NCI-H345 treated with DMSO at 0.1 percent for 48 hours (cell line): Measurements from ENCODE around the gene MCF2L.
"Not testable (repeated sequence)": the region's sequence is repeated elsewhere in the genome, so short reads cannot be mapped to it uniquely, and the experiment has no call there.

ENCODE experiments used
- DNase-seq: peaks from one replicate; lab custom pipeline; 2025; ENCODE audit not compliant: unreplicated experiment; lab: John Stamatoyannopoulos, UW

The MCF2L gene

DNA sequence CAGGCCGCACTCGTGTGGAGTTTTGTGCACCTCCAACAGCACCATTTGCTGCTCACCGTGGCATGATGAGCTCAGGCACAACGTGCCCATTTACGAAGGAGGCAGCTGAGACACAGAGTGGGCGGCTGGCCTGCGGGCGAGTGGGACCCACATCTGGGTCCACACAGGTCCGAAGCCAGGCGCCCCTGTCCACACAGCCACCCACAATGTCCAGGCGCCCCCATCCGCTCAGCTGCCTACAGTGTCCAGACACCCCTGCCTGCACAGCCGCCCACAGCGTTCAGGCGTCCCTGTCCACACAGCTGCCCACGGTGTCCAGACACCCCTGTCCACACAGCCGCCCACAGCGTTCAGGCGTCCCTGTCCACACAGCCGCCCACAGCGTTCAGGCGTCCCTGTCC is 94.1 kb downstream of the MCF2L start:
- no peak for DNase-seq

GRCh38 chr13:113064000-113064533 is 95.1 kb downstream of the MCF2L start:
- no peak for DNase-seq

GRCh38 chr13:113064534-113065405 is 95.8 kb downstream of the MCF2L start:
- DNase-seq: no peak

GRCh38 chr13:113065406-113066141 is 96.6 kb downstream of the MCF2L start:
- no peak for DNase-seq

DNA sequence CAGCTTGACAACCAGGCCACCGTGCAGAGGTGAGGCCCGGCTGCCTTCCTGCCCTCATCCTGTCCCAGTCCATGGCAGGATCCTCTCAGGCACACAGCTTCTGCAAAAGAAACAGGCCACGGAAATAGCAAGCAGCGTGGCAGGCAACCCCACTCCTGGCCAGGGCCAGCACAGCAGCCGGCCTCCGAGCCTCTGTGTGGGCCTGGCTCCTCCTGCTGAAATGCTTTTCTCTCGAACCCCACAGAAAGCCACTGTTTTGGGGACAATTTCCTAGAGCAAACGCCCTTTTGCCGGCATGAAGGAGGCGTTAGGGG is 97.1 kb downstream of the MCF2L start:
- no peak for DNase-seq

DNA sequence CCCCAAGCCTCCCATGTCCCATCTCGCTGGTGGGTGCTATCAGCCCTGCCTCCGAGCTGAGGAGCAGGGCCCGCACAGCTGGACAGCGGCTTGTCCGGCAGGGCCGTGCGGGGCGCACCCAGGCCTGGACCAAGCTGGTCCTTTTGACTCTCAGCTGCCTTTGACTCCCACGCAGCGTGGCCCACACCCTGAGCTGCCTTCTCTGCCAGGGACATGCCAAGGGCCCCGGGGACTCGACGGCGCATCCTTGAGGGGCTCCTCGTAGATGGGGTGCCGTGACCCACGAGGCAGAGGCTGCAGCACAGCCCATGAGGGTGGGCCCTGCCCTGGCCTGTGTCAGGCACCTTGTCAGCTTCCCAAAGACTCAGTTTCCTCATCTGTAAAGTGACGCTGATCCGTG is 97.7 kb downstream of the MCF2L start:
- DNase-seq: no peak

DNA sequence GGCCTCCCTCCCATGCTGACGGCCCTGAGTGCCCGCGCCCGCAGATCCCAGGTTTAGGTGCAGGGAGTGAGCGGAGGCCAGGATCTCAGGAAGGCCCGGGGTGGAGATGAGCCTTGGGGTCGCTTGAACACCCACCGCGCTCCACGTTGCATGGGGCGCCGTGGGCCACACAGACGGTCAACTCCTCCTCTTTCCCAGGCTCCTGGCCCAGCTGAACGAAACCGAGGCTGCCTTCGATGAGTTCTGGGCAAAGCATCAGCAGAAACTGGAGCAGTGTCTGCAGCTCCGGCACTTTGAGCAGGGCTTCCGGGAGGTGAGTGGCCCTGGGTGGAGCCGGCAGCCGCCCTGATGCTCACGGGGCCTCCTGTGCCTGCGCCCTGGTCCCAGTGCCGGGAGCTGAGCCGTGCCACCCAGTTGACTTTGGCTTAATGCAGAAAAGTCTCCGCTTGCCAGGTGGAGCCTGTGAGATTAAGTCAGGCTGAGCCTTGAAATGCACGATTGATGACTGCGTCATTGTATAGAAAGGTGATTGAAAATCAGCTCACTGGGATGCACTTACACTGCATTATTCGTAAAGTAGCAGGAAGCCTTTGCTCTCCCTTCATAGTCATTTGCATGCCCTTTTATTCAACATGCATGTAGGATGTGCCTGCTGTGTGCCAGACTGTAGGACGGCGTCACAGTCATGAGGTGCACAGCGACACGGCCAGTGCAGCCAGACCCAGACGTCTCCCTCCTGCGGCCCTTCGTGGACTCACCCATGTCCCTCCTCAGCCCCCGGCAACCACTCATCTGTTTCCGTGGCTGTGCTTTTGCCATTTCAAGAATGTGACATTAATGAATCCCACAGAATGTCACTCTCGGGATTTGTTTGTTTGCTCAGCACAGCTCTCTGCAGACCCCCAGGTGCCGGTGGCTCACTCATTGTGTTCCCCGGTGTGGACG is 101.1 kb downstream of the MCF2L start:
- no peak for DNase-seq

GRCh38 chr13:113070855-113071254 is 101.8 kb downstream of the MCF2L start:
- no peak for DNase-seq

DNA sequence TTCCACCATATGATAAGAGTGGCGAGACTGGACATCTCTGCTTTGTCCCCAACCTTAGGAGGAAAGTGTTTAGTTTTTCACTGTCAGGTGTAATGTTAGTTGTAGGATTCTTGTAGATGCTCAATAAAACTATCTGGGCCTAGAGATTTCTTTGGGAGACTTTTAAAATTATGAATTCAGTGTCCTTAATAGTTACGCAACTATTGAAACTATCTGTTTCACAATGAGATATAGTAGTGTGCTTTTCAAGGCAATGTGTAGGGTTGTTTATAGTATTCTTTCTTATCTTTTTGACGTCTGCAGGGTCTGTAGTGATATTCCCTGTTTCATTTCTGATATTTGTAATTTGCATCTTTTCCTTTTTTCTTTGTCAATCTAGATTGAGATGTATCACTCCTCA is 103.4 kb downstream of the MCF2L start:
- no peak for DNase-seq

DNA sequence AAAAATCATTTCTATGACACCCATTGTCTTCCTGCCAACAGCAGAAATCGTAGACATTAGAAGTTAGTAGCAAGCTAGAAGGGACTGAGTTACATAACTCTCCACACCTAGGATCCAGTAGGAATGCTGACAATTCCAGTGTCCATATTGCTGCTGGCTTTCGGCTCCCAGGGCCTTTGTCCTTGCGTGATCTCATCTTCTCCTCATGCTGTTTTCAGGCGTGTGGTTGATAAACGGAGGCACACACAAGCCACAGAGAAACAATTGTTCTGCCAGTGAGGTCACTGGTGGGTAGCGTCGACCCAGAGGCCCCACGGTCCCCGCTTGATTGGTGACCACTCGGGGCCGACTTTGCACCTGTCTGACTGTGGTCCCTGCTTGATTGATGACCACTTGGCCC is 104.9 kb downstream of the MCF2L start:
- DNase-seq: no peak

- DNase-seq: no peak
Measured at GRCh38 chr13:113074401-113074800, 105.4 kb downstream of the MCF2L start.

GRCh38 chr13:113074876-113075275 is 105.9 kb downstream of the MCF2L start:
- no peak for DNase-seq

- no peak for DNase-seq
Measured at GRCh38 chr13:113075711-113076110, 106.7 kb downstream of the MCF2L start.

GRCh38 chr13:113076681-113077401 is 107.8 kb downstream of the MCF2L start:
- no peak for DNase-seq

DNA sequence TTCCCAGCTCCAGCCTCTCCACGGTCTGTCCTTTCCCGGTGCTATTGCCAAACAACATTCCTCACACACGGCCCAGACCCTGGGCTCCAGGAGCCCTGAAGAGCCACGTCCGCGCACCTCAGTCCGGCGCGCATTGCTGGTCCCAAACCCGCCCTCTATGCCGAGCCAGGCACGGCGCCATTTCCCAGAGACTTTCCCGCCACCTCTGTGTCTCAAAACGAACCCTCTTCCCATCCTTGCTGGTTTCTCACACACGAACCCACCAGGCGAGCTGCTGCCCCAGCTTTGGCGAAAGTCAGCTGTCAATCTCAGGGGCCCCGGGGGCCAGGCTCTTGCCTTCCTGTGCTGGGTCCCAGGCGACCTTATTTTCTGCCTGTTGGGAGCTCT is 108.5 kb downstream of the MCF2L start:
- no peak for DNase-seq

GRCh38 chr13:113077953-113078901 is 109.2 kb downstream of the MCF2L start:
- no peak for DNase-seq

- DNase-seq: no peak
Measured at GRCh38 chr13:113078902-113079780, 110.1 kb downstream of the MCF2L start.

GRCh38 chr13:113079781-113080080 is 110.7 kb downstream of the MCF2L start:
- DNase-seq: not testable (repeated sequence)
